ENCODE data around the gene OR2J2. TPM values are rescaled to one million over a fixed set of nuclear protein-coding genes. Genes with fewer than 3 reads are reported as not detected.
"Not testable (repeated sequence)": the region's sequence is repeated elsewhere in the genome, so short reads cannot be mapped to it uniquely, and the experiment has no call there.

The OR2J2 gene
- total RNA-seq (2013) = not detected
- polyA plus RNA-seq (not detected), polyA minus RNA-seq (not detected in 2 replicates), total RNA-seq (0 to 0.90 (median 0) reads per million in 11 experiments)

DNA sequence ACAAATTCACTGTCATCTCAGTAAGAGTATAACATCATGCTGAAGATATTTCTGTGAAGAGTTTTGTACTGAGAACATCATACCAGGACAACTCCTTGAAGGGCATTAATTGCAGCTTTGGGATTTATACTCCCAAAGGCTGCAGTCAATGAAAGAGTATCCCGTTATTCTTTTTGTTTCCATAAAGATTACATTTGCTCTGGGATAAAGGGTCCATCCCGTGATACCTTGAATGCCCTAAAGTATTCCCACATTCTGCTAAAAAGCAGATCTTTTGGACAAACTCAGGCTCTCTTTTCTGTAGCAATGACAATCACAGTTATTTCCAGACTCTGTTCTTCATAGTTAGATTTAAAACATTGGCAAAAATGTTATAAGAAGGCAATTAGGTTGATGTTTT lies at the start of gene OR2J2:
TSS of gene OR2J2 (plus strand) at position 301 of the 400 bp plus-strand sequence. CDS start 2,729 bp downstream, outside the sequence.
- H3K4me1 Mint-ChIP-seq; H2AFZ ChIP-seq (ENCODE audit: insufficient read depth, low read depth, low read length, poor library complexity, severe bottlenecking); H3K36me3 ChIP-seq (replicated peaks in 1 of 2; ENCODE audit: control insufficient read depth in 1 of 2, insufficient read depth in 2 of 2, low read length in 2 of 2); H3K79me2 ChIP-seq (ENCODE audit: insufficient read depth, low read length); H3K27ac ChIP-seq (ENCODE audit: low read depth in 1 of 2, low read length in 2 of 2); H3K27me3 Mint-ChIP-seq (ENCODE audit: low read depth in 3 of 3); H3K9me3 ChIP-seq (replicated peaks in 1 of 2; ENCODE audit: control insufficient read depth in 1 of 2, insufficient read depth in 1 of 2, low read length in 2 of 2); H3K27me3 ChIP-seq (ENCODE audit: control insufficient read depth in 2 of 2, insufficient read depth in 2 of 2, low read length in 2 of 2); DNase-seq; H3K9ac ChIP-seq (ENCODE audit: insufficient read depth, low read length, poor library complexity, severe bottlenecking); H3K4me2 ChIP-seq (replicated peaks; ENCODE audit: extremely low read depth, low read length, poor library complexity, severe bottlenecking); intact Hi-C loops (cut with micrococcal nuclease); H3K27ac Mint-ChIP-seq; H3K4me3 Mint-ChIP-seq; H3K4me1 ChIP-seq (ENCODE audit: control insufficient read depth in 1 of 2, insufficient read depth in 2 of 2, low read length in 2 of 2); H3K4me3 ChIP-seq (replicated peaks in 1 of 3; ENCODE audit: low read depth in 2 of 3, low read length in 3 of 3); H4K20me1 ChIP-seq (ENCODE audit: insufficient read depth, low read length); H3K9me3 Mint-ChIP-seq; H3K36me3 Mint-ChIP-seq: not testable (repeated sequence)
- WGBS (ENCODE audit: insufficient coverage) = 83% methylated on average over 2 of the region's 2 CpGs

GRCh38 chr6:29129326-29130012 lies 41.2 kb upstream of the OR2J2 start:
- Histone ChIP-seq H3K4me1 (ENCODE audit: control insufficient read depth in 1 of 2, insufficient read depth in 2 of 2, low read length in 2 of 2) (no peaks in the 10 kb centered on the region), H3K27ac (ENCODE audit: low read depth in 1 of 2, low read length in 2 of 2) (no peak overlapping the region), H3K4me2 (replicated peaks; ENCODE audit: extremely low read depth, low read length, poor library complexity, severe bottlenecking) (no peak overlapping the region), H3K9ac (ENCODE audit: insufficient read depth, low read length, poor library complexity, severe bottlenecking) (no peak overlapping the region), H4K20me1 (ENCODE audit: insufficient read depth, low read length) (no peaks in the 10 kb centered on the region), H2AFZ (ENCODE audit: insufficient read depth, low read depth, low read length, poor library complexity, severe bottlenecking) (no peak overlapping the region), H3K9me3 (replicated peaks in 1 of 2; ENCODE audit: control insufficient read depth in 1 of 2, insufficient read depth in 1 of 2, low read length in 2 of 2) (no peaks in the 10 kb centered on the region), H3K79me2 (ENCODE audit: insufficient read depth, low read length) (no peaks in the 10 kb centered on the region), H3K4me3 (replicated peaks in 1 of 3; ENCODE audit: low read depth in 2 of 3, low read length in 3 of 3) (no peak overlapping the region), H3K36me3 (replicated peaks in 1 of 2; ENCODE audit: control insufficient read depth in 1 of 2, insufficient read depth in 2 of 2, low read length in 2 of 2) (no peaks in the 10 kb centered on the region), H3K27me3 (ENCODE audit: control insufficient read depth in 2 of 2, insufficient read depth in 2 of 2, low read length in 2 of 2) (peaks cover 0 to 4% of the 10 kb centered on the region in 2 donors)
- Mint-ChIP-seq H3K27me3 (ENCODE audit: low read depth in 3 of 3) (peaks cover 3 to 8% (median 5%) of the 10 kb centered on the region in 3 donors), H3K27ac (no peak overlapping the region), H3K4me1 (no peaks in the 10 kb centered on the region), H3K9me3 (peaks cover 0 to 3% (median 0%) of the 10 kb centered on the region in 7 donors), H3K36me3 (no peaks in the 10 kb centered on the region), H3K4me3 (no peak overlapping the region)
- intact Hi-C loops (cut with micrococcal nuclease) = no loop called here
- DNase-seq = peak in 1 of 3 donors; percentile 1
- TF ChIP-seq, protein P1, sequence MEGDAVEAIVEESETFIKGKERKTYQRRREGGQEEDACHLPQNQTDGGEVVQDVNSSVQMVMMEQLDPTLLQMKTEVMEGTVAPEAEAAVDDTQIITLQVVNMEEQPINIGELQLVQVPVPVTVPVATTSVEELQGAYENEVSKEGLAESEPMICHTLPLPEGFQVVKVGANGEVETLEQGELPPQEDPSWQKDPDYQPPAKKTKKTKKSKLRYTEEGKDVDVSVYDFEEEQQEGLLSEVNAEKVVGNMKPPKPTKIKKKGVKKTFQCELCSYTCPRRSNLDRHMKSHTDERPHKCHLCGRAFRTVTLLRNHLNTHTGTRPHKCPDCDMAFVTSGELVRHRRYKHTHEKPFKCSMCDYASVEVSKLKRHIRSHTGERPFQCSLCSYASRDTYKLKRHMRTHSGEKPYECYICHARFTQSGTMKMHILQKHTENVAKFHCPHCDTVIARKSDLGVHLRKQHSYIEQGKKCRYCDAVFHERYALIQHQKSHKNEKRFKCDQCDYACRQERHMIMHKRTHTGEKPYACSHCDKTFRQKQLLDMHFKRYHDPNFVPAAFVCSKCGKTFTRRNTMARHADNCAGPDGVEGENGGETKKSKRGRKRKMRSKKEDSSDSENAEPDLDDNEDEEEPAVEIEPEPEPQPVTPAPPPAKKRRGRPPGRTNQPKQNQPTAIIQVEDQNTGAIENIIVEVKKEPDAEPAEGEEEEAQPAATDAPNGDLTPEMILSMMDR (IDR thresholded peaks at IDR 0.05) = no peak
- 85% methylated on average over 15 of the region's 15 CpGs for WGBS (ENCODE audit: insufficient coverage)

Measured in CD14-positive monocyte (primary cell).